Measurements from ENCODE around the gene CLINT1.

GRCh38 chr5:157821822-157822622 lies 36.9 kb downstream of the CLINT1 start:
- no peak for TF ChIP-seq POLR2A (IDR thresholded peaks at IDR 0.05; ENCODE audit: low read depth, low read length)
- no peak for TF ChIP-seq TAF1 (IDR thresholded peaks at IDR 0.05; ENCODE audit: borderline replicate concordance, low read depth, low read length)
- no peak for TF ChIP-seq POLR2AphosphoS5 (IDR thresholded peaks at IDR 0.05; ENCODE audit: low read depth, low read length)
